Esophagus squamous epithelium (tissue), 5 donors: Measurements from ENCODE around the gene ZNF516. TPM values are rescaled to one million over a fixed set of nuclear protein-coding genes. Genes with fewer than 3 reads are reported as not detected.

Source experiments
- DNase-seq: peaks from one replicate; lab custom pipeline; 2025; lab: John Stamatoyannopoulos, UW
- H3K27ac ChIP-seq, 4 donors: fragments of 200-600 bp; sonication (generic); one replicate each; pipeline ENCODE4 v1.5.1; 2016 to 2019; ENCODE audit warnings: mild to moderate bottlenecking in 1 of 4
- H3K27me3 ChIP-seq, 4 donors: fragments of 200-600 bp; sonication (generic); 1 replicate in 3 of 4; 2 replicates in 1 of 4; pipeline versions ENCODE4 v1.5.1 to v1.6.0; 2017 to 2021; ENCODE audit warnings: antibody characterized with exemption in 1 of 4
- H3K36me3 ChIP-seq, 3 donors: fragments of 200-600 bp; sonication (generic); one replicate each; pipeline ENCODE4 v1.5.1; 2016 to 2019
- H3K4me1 ChIP-seq, 3 donors: fragments of 200-600 bp; sonication (generic); one replicate each; pipeline ENCODE4 v1.5.1; 2017 to 2019
- H3K4me3 ChIP-seq, 4 donors: fragments of 200-600 bp; sonication (generic); 1 replicate in 3 of 4; 2 replicates in 1 of 4; pipeline ENCODE4 v1.5.1; 2016 to 2019; ENCODE audit warnings: mild to moderate bottlenecking in 2 of 4, moderate library complexity in 1 of 4
- H3K9me3 ChIP-seq, 3 donors: fragments of 200-600 bp; sonication (generic); one replicate each; pipeline ENCODE4 v1.5.1; 2016 to 2019
- POLR2A ChIP-seq, 4 donors: fragments of 450-650 bp; IDR thresholded peaks; one replicate each; pipeline ENCODE4 v1.6.1; 2017; ENCODE audit warnings: antibody characterized with exemption in 4 of 4, mild to moderate bottlenecking in 4 of 4, moderate library complexity in 3 of 4
- WGBS, 2 donors: methylation state at CpG; one replicate each; pipeline ENCODE4 v1.1.5; 2018; 5-methylcytosine and 5-hydroxymethylcytosine counted together
- intact Hi-C: fragments of 100-400 bp; cut with DNase I; formaldehyde crosslinking; loops from one replicate; pipeline ENCODE4 v1.15.0; 2022
- total RNA-seq, 4 donors: library from RNA; depleted of rRNA; stranded (reverse); fragments of >200 nt; gene quantifications; one replicate each; pipeline ENCODE4 v1.1.0, GENCODE V29; 2016
- TF ChIP-seq, protein P1 (sequence below), 6 experiments: fragments of 450-650 bp in 4 of 6; fragments of 200-600 bp in 2 of 6; sonication (generic) in 2 of 6; IDR thresholded peaks; one replicate each; pipeline ENCODE4 v1.5.1; 2016 to 2019; ENCODE audit warnings: antibody characterized with exemption in 6 of 6, mild to moderate bottlenecking in 4 of 6, moderate library complexity in 4 of 6
- donor health status: DM: yes; HTN: yes; CAD: no.

The ZNF516 gene
- total RNA-seq, 4 donors from 2014 or later, result 18.0 to 23.9 (median 19.2) TPM

- Histone ChIP-seq H3K9me3 (no peaks in the 10 kb centered on the region), H3K4me3 (no peak overlapping the region), H3K36me3 (no peaks in the 10 kb centered on the region), H3K27ac (no peak overlapping the region), H3K27me3 (no peaks in the 10 kb centered on the region), H3K4me1 (peaks cover 0 to 33% (median 6%) of the 10 kb centered on the region in 3 donors)
- no peak for DNase-seq
- no peak for TF ChIP-seq POLR2A (IDR thresholded peaks at IDR 0.05)
- TF ChIP-seq, protein P1, sequence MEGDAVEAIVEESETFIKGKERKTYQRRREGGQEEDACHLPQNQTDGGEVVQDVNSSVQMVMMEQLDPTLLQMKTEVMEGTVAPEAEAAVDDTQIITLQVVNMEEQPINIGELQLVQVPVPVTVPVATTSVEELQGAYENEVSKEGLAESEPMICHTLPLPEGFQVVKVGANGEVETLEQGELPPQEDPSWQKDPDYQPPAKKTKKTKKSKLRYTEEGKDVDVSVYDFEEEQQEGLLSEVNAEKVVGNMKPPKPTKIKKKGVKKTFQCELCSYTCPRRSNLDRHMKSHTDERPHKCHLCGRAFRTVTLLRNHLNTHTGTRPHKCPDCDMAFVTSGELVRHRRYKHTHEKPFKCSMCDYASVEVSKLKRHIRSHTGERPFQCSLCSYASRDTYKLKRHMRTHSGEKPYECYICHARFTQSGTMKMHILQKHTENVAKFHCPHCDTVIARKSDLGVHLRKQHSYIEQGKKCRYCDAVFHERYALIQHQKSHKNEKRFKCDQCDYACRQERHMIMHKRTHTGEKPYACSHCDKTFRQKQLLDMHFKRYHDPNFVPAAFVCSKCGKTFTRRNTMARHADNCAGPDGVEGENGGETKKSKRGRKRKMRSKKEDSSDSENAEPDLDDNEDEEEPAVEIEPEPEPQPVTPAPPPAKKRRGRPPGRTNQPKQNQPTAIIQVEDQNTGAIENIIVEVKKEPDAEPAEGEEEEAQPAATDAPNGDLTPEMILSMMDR (IDR thresholded peaks at IDR 0.05), result no peak
- intact Hi-C loops, result no loop called here
- 82 to 88% methylated on average over 14 to 15 of the region's 15 CpGs for WGBS, 2 donors
Measured at GRCh38 chr18:76482971-76483691, 11.9 kb downstream of the ZNF516 start.

GRCh38 chr18:76482267-76482666 is 12.8 kb downstream of the ZNF516 start:
- 94 to 96% methylated on average over 13 of the region's 13 CpGs for WGBS, 2 donors
- Histone ChIP-seq H3K4me3 (no peak overlapping the region), H3K4me1 (peaks cover 4 to 33% (median 5%) of the 10 kb centered on the region in 3 donors), H3K9me3 (no peaks in the 10 kb centered on the region), H3K27ac (no peak overlapping the region), H3K27me3 (no peaks in the 10 kb centered on the region), H3K36me3 (no peaks in the 10 kb centered on the region)
- DNase-seq, result no peak
- TF ChIP-seq, protein P1 (IDR thresholded peaks at IDR 0.05), result no peak
- no peak for TF ChIP-seq POLR2A (IDR thresholded peaks at IDR 0.05)
- intact Hi-C loops, result no loop called here

GRCh38 chr18:76480913-76481312 is 14.1 kb downstream of the ZNF516 start:
- DNase-seq, result no peak
- no peaks in the 10 kb centered on the region for H3K27me3 ChIP-seq
- peaks cover 8 to 37% (median 14%) of the 10 kb centered on the region in 3 donors for H3K4me1 ChIP-seq
- no peaks in the 10 kb centered on the region for H3K36me3 ChIP-seq
- WGBS, 2 donors, result 69 to 78% methylated on average over 3 of the region's 3 CpGs
- H3K4me3 ChIP-seq, result no peak overlapping the region
- TF ChIP-seq, protein P1 (IDR thresholded peaks at IDR 0.05), result no peak
- no peak for TF ChIP-seq POLR2A (IDR thresholded peaks at IDR 0.05)
- no peak overlapping the region for H3K27ac ChIP-seq
- H3K9me3 ChIP-seq, result no peaks in the 10 kb centered on the region
- intact Hi-C loops, result no loop called here

DNA sequence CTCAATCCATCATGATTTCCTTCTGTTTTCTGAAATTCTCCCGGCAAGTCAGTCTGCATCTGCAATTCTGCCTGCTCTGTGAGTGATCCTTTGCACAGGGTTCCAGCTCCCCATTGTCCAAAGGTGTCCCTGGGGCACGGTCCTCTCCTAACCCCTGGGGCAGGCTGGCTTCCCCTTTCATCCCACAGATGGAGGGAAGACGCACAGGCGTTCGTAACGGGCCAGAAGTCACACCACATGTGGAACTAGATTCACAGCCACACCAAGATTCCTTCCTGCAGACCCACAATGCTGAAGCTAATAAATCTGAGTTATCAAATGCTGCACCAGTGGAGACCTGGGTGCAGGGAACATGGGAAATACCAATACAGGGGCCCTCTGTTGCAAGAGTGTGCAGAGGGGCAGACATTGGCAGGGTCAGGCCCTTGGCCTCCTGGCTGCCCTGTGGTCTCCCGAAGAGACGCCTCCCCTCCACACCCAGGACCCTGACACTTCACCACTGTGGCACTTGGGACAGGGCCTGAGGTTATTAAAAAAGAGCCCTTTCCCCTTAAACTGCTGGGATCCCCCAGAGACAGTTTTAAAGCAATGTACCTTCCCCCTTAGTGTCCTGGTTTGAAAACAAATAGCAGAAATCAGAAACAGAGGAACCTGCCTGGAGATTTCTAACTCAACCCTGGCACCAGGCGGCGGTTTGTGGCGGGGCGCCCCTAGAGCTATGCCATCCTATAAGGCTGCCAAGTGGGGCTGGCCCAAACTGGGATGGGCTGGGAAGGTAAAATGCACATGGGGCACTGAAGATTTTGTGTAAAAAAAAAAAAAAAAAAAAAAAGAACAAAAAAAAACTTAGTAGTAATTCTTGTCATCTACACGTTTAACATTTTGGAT is 15.4 kb downstream of the ZNF516 start:
- no peaks in the 10 kb centered on the region for H3K36me3 ChIP-seq
- WGBS, 2 donors, result 81 to 83% methylated on average over 8 to 10 of the region's 13 CpGs
- peaks cover 8 to 42% (median 14%) of the 10 kb centered on the region in 3 donors for H3K4me1 ChIP-seq
- no peak for DNase-seq
- no peak overlapping the region for H3K27ac ChIP-seq
- intact Hi-C loops, result no loop called here
- TF ChIP-seq POLR2A (IDR thresholded peaks at IDR 0.05), result no peak
- TF ChIP-seq, protein P1 (IDR thresholded peaks at IDR 0.05), result no peak
- no peak overlapping the region for H3K4me3 ChIP-seq
- H3K27me3 ChIP-seq, result no peaks in the 10 kb centered on the region
- H3K9me3 ChIP-seq, result no peaks in the 10 kb centered on the region
